CD4-positive, alpha-beta T cell treated with Interleukin-21 for 1 hour (primary cell): ENCODE data around the gene TMEM221.
A peak's percentile ranks its signal among the peaks of the same experiment; 100 is the strongest.

Source experiments
- DNase-seq: peaks from one replicate; pipeline ENCODE4 v3.0.0-alpha.2; 2020

The TMEM221 gene

DNA sequence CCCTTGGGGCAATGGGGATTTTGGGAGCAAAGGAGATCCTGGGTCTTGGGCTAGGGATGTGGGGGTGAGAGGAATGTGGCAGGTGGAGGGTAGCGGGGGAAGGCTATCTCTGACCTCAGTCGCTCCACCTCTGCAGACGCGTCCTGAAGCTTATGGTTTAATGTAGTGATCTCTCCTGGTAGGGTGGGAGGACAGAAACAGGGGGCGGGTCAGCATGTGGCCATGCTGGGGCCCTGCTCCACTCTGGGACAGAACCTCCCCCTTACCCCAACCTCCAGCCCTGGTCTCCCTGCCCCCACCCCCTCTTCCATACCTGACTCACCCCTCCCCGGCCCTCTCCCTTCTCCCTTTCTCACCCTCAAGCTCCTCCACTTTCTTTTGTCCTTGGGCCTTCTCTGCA, 44.5 kb downstream of the TMEM221 start:
- no peak for DNase-seq

DNA sequence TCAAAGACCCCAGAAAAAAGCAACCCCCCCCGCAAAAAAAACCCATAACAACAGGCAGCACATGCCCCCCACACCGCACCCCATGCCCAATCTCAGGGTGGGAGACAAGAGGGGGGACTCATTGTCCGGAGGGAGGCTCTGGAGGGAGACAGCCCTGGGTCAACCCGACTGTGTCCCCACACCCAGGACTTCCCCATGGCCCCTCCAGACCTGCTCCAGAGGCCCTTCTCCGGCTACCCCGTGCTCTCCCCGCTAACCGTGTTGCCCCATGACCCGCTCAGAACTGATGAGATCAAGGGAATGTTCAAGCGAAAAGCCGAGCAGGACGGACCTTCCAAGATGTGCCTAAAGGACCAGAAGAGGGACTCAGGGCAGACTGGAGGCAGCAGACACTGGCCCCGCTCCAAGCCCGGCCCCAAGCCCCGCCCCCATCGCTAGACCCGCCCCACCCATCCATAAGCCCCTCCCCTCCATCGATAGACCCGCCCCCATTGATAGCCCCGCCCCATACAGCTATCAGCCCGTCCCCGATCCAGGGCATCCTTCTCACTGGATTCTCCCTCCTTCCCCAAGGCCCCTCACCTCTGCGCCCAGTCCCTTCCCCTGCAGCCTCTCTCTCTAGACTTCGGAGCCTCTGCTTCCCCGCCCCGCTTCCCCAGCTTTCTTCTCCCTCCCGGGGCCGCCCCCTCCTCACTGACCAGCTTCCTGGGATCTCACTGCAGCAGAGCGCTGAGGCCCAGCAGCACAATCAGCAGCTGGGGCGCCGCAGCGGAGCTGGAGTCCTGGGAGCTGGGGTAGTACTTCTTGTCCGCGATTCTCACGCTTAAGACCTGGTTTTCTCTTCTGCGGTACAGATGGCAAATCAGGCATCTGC, 45.2 kb downstream of the TMEM221 start:
- peak; percentile 34 for DNase-seq

DNA sequence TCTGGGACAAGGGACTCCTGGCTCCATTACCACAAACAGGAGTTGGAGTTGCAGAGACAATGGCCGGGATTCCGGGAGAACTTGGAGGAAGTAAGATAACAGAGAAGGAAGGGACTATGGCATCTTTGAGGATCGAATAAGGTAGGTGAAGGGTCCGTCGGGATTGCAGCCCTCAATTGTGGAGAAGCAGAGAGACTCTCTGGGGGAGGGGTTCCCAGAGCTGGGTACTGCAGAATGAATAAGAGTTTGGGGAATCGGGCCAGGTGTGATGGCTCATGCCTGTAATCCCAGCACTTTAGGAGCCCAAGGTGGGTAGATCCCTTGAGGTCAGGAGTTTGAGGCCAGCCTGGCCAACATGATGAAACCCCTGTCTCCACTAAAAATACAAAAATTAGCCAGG, 46.8 kb downstream of the TMEM221 start:
- no peak for DNase-seq

DNA sequence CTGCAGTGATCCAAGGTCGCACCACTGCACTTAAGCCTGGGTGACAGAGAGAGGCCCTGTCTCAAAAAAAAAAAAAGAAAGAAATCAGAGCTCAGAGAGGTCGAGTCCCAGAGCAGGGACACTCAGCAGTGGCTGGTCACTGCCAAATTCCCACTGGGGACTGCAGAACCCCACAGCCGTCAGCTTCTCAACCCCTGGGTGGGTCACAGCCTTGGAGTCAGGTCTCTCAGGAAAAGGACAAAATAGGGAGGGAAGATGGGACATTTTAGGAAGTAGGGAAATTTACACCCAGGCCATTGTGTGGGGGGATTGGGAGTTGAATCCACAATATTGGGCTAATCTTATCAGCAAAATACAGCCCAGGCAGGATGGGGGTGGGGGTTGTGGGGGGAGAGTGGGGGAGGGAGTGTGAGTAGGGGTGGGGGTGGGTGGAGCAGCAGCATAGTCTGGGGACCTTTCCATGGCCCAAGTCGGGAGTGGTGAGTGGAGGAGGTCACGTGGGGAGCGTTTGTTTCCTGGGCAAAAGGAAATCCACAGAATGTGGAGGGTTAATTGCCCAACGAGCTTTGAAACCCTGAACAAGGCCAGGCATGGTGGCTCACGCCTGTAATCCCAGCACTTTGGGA, 49.5 kb downstream of the TMEM221 start:
- DNase-seq: no peak

DNA sequence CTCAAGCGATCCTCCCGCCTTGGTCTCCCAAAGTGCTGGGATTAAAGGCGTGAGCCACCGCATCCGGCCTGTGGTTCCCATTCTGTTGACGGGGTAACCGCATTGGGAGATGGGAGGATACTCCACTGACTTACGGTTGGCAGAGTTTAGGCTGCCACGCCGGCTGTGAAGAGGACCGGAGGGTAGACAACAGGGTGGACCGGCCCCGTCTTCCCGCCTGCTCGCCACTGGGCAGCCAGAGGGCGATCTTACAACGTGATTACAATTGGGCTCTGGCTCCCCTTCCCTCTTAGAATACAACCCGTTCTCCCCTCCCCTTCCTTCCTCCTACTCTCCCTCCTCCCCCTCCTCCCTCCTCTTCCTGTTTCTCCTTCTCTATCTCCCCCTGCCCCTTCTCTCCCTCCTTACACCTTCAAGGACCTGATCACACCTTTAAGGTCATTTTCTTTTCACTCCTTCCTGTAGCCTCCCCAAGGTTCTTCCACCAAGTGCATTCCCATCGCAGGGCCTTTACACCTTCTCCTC, 53.5 kb downstream of the TMEM221 start:
- DNase-seq: peak; percentile 75

DNA sequence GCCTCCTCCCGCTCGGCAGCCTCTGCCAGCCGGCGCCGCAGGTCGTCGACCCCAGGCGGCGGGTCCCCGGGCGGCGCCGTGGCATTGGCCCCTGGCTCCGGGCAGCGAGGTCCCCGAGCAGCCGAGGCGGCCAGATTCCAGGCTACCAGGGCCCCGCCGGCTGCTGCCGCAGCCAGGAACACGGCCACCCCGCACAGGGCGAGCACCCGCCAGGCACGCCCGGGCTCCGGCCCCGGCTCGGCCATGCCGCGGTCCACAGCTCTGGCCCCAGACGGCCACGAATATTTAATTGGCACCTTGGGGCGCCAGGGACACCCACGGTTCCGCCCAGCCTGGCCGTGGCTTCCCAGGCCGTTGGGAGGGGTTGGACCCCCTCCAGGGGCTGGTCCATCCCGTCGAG, 54.6 kb downstream of the TMEM221 start, which contains the start of gene CCDC194:
Gene CCDC194, minus strand, starts transcription at position 283 of the 400 bp plus-strand sequence. Its CDS starts 38 bp downstream, at position 245.
- DNase-seq: no peak

DNA sequence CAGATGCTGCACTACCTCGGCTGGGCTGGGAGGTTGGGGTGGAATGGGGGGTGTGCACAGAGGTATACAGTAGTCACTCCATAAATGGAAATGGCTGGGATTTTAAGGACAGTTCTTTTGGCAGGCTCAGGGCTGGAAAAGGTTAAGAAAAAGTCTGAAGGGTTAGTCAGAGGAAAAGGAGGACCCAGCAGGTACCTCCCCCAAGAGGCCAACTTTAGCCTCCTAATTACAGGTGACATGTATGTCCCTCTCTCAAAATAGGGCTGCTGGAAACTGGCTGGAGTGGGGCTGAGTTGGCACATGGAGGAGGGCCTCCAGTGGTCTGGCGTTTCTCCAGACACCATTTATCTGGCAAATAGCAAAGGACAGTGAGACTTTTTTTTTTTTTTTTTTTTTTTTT, 55.5 kb downstream of the TMEM221 start:
- DNase-seq: no peak

DNA sequence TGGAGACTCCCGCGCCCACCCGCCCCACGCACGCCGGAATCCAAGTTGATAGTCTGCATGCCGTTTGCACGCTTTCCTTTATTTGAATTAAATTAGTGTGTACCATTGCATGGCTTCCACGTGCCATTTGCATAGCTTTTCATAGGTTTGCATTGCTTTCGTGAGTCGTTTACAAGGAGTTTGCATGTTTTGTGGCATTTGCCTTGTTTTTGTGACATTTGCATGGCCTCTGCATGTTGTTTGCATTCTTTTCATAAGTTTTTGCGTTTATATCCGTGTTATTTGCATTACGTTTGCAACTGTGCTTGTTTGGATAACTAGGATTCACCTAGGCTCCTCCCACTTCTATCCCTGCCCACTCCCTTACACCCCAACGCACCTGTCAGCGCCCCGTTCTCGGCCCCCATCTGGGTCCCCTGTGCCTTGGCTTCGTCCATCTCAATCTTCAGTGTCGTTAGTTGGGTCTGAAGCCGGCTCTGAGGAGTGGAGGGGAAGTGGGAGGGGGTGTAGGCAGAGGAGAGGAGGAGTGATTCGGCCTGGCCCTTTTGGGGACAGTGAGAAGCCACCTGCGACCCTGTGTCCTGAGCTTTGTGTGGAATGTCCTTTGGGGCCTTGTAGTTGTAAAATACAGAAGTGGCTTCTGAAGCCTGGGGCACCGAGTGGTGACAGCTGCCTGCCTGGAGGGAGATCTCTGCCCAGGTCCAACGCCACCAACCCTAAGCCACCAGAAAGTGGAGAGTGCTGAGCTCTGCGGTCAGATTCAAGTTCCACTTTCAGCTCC, 56.9 kb downstream of the TMEM221 start:
- no peak for DNase-seq

DNA sequence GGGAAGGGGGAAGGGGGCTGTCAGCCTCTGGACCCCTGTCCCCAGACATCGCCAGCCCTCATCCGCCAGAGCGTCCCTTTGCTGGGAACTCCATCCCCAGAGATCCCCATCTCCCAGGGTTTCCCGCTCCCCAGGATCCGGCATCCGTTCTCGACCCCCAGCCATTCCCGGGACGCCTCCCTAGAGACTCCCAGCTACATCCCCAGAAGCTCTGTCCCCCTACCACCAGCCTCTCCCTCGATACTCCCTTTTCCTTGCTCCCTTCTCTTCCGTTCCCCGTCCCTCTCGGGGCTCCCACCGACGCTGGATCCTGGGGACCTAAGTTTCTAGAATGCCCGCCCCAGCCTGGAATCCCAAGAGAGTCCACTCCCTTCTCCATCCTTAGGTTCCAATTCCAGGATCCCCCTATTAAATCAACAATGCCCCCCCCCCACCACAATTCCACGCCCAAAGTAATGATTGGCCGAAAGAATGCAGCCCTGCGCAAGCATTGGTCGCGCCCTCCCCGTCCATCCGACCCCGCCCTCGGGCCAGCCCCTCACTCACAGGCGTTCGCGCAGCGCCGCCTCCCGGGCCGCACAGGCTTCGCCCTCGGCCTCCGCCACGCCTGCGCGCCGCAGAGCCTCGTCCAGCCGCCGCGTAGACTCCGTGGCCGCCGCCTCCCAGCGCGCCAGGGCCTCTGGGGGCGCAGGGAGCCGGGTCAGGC, 57.6 kb downstream of the TMEM221 start:
- DNase-seq: peak; percentile 86

DNA sequence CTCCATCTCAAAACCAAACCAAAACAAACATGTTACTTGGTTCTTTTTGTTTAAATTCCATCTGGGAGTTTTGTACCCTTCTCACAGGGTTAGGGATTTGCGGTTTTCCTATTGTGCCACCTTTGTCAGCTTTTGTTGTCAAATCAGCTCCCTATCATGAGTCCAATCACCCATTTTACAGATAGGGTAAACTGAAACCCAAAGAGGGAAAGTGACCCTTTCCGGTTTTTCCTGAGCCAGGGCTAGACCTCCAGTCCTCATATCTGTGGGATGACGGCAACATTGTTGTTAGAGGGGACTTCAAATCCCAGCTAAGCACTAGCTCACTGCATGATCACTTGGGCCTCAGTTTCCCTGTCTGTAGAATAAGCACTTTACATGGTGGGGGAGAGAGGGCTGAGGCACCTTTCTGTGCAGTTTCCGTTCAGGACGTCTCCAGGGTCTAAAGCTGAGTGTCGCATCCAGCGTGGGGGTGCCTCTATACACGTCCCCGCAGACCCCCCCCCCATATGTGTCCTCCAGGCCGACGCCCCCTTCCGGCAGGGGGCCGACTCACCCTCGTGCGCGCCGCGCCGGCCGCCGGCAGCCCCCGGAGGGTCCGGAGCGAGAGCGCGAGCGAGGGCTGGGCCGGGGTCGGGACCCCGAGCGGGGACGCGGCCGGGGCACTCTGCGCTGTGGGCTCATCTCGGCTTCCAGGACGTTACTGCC, 58.4 kb downstream of the TMEM221 start:
- DNase-seq: no peak

DNA sequence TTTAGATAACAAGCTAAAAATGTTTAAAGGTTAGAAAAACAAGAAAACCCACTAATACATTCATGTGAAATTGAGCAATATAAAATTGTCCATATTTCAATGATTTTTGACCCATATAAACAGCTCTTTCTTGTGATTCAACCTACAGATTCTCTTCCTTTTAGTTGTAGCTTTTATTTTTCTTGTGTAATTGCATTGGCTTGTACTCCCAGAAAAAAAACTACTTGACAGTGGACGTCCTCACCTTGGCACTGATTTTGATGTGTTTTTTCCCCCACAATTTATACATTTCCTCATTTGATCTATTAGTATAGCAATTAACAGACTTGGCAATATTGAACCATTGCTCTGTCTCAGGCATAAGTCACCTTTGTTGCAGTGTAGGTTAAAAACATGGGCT, 59.2 kb downstream of the TMEM221 start:
- no peak for DNase-seq

DNA sequence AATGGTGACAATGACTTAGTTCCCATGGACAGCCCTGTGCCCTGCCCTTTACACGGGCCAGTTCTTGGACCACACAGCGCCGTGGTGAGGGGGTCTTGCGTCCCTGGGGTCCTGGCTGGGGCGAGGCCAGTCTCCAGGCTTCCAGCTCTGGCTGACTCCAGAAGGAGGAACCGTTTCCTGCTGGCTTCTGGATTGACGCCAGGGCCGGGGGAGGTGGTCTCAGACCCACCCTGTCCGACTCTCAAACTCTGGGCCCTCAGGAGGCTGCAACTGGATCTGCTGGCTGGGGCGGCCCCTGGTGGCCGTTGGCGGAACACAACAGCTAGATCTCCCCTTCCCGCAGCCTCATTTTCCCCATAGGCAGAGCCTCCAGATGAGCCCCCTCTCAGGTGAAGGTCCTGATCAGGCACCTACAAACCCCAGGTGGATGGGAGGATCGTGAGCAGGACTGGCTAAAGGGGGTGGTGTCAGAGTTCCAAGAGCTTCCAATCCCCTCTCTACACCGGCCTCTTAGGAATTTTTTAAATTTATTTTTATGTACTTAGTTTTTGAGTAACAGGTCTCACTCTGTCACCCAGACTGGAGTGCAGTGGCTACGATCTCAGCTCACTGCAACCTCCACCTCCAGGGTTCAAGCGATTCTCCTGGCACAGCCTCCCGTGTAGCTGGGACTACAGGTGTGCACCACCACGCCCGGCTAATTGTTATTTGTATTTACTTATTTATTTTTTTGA, 62.4 kb downstream of the TMEM221 start:
- peak; percentile 61 for DNase-seq
